SIG-M5 (cell line): ENCODE measurements around the gene CDK5RAP1.
"Not testable (repeated sequence)": the region's sequence is repeated elsewhere in the genome, so short reads cannot be mapped to it uniquely, and the experiment has no call there.

Experiments
- DNase-seq: peaks from one replicate; lab custom pipeline; 2025; lab: John Stamatoyannopoulos, UW

CDK5RAP1 gene

GRCh38 chr20:33401184-33401920 is at the start of gene CDK5RAP1:
CDK5RAP1 (minus strand) TSS chr20:33401519; CDS start chr20:33397064, 4,455 bp downstream.
- no peak for DNase-seq

GRCh38 chr20:33450867-33451266 is 49.5 kb upstream of the CDK5RAP1 start:
- DNase-seq: no peak

- DNase-seq: no peak
These were observed 44.7 kb upstream of the CDK5RAP1 start for GRCh38 chr20:33445881-33446625.

- no peak for DNase-seq
These were observed 43.7 kb upstream of the CDK5RAP1 start for GRCh38 chr20:33444797-33445560.

- DNase-seq: no peak
These were observed 42.4 kb upstream of the CDK5RAP1 start, which contains the start of gene SNTA1 for GRCh38 chr20:33443512-33444239. SNTA1 (minus strand) TSS chr20:33443763; CDS start chr20:33443620, 143 bp downstream.

- DNase-seq: no peak
These were observed 41.7 kb upstream of the CDK5RAP1 start for GRCh38 chr20:33443006-33443511.

- no peak for DNase-seq
These were observed 41.1 kb upstream of the CDK5RAP1 start for GRCh38 chr20:33442136-33443005.

- no peak for DNase-seq
These were observed 40.0 kb upstream of the CDK5RAP1 start for GRCh38 chr20:33441142-33441955.

GRCh38 chr20:33440562-33440961 is 39.2 kb upstream of the CDK5RAP1 start:
- not testable (repeated sequence) for DNase-seq

- DNase-seq: no peak
These were observed 37.2 kb upstream of the CDK5RAP1 start for GRCh38 chr20:33438481-33438880.

GRCh38 chr20:33437141-33437911 is 36.0 kb upstream of the CDK5RAP1 start:
- DNase-seq: no peak

- DNase-seq: no peak
These were observed 33.1 kb upstream of the CDK5RAP1 start for GRCh38 chr20:33434434-33434833.

GRCh38 chr20:33433465-33434234 is 32.3 kb upstream of the CDK5RAP1 start:
- no peak for DNase-seq

- DNase-seq: no peak
These were observed 30.6 kb upstream of the CDK5RAP1 start for GRCh38 chr20:33431797-33432381.

GRCh38 chr20:33423875-33424274 is 22.6 kb upstream of the CDK5RAP1 start:
- DNase-seq: not testable (repeated sequence)

GRCh38 chr20:33423141-33423834 is 22.0 kb upstream of the CDK5RAP1 start:
- DNase-seq: no peak
